ENCODE results near the gene TTC29.

The TTC29 gene

DNA sequence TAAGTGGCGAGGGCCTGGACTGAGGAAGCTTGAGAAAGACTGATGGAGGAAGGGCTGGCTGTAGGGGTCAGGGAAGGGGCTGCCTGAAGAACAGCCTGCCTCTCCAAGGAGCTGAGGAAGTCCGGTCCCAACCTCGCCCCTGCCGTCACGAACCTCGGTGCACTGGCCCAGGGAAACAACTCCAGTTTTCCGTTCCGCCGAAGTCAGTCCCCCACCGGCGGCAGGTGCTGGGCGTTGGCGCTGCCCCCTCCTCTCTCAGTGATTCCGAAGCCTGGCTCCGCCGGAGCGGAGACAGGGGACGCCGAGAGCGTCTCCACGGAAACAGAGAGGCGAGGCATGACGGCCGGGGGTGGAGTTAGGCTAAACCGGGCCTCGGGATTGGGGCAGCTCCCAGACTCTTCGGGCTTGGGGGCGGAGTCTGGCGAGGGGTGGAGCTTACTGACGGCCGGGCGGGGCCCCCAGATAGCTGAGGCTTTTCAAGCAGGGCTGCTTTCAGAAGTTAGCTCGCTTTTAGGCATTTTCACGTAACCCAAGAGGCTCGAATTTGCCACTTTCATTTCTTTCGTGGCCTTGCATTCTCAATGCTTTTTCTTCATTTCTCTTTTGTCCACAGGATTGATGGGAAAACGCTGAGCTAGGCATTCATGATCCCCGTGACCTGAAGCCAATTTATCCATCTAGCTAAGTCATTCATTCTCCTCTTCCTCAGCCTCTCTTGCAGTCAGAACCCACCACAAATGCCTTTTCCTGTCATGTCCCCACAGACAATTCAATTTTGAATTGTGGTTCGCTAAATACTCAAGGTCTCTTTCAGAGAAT is at the start of gene TTC29:
Gene TTC29, minus strand, starts transcription at position 309 of the 819 bp plus-strand sequence. CDS start 5,969 bp downstream, outside the sequence.
- DNase-seq (ENCODE audit: low read depth in 3 of 3) = peak; percentile 72 to 86 (median 78)

- no peak for DNase-seq (ENCODE audit: low read depth in 3 of 3)
These were observed 36.0 kb upstream of the TTC29 start for GRCh38 chr4:146981651-146982050.

DNA sequence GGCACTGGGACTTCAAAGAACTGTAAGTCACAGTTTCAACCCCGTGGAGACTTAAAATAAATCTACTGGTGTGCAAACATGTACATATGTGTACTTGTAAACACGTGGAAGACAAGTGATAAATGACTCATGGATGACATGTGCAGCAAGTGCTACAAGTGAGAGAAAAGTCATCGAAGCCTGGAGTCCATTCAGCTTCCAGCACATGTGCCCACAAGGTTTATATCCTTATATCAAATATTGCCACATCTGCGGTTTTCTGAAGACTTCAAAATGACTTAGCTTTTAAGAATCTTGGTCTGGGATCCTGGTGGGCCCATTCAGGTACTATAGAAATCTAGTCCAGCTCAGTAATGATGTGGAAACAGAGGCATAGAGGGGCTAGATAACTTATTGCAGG is 33.0 kb upstream of the TTC29 start:
- DNase-seq (ENCODE audit: low read depth in 3 of 3) = no peak

DNA sequence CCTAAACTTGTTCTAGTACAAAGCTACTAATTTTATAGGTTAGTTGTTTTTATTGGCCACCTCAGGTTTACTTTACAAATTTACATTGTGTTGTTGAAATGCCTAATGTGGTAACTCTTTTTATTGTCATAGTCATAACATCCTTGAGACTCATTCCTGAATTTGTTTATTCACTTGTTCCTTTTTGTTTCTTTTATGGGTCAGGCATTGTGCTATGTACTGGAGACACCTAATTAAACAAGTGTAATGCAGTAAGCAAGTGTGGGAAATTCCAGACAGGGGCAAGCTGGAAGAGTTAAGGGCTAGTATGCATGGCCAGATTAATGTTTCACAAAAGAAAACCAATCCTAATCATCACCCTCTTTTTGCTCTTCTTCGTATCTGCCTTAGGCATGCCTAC is 30.5 kb upstream of the TTC29 start:
- no peak for DNase-seq (ENCODE audit: low read depth in 3 of 3)

DNA sequence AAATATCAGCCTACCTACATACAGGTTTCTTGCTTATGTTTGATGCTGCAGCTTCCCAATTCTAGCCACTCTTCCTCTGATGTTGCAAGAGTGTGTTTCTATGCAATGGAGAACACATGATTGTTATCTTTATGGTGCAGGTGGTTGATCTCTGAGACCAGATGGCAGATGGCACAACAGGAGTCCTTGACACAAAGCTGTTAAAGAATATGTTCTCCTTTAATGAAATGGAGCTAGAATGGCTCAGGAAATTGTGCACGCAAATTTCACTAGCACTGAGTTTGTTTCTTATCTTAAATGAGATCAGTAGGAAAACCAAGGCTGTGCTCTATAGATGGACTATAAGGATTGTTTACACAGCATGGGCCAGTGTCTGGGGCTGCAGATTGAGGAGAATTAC is 29.9 kb upstream of the TTC29 start:
- no peak for DNase-seq (ENCODE audit: low read depth in 3 of 3)

- no peak for DNase-seq (ENCODE audit: low read depth in 3 of 3)
These were observed 29.4 kb upstream of the TTC29 start for GRCh38 chr4:146975036-146975435.

- no peak for DNase-seq (ENCODE audit: low read depth in 3 of 3)
These were observed 26.4 kb upstream of the TTC29 start for GRCh38 chr4:146972036-146972435.

- no peak for DNase-seq (ENCODE audit: low read depth in 3 of 3)
These were observed 23.5 kb upstream of the TTC29 start for GRCh38 chr4:146969126-146969525.

DNA sequence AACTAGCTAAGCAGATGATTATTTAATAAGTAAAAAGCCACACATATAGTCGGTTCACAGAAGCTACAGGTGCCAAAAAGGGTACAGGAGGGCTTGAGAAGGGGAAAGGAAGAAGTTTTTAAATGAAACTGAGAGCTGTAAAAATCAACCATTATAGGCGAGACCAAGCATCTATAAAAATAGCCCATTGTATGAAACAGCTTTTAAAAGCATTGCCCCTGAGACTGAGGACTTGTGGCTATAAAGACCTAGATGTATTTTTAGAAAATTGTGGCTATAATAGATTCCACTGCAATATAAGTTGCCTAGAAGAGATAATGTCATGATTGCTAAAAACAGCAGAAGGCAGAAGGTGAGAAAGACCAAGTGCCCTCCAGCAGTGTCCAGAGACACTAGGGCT is 15.0 kb upstream of the TTC29 start:
- DNase-seq (ENCODE audit: low read depth in 3 of 3) = no peak

- DNase-seq (ENCODE audit: low read depth in 3 of 3) = no peak
These were observed 14.0 kb upstream of the TTC29 start for GRCh38 chr4:146959692-146960091.

GRCh38 chr4:146957237-146957636 is 11.6 kb upstream of the TTC29 start:
- DNase-seq (ENCODE audit: low read depth in 3 of 3) = no peak

GRCh38 chr4:146952896-146953295 is 7.2 kb upstream of the TTC29 start:
- no peak for DNase-seq (ENCODE audit: low read depth in 3 of 3)

DNA sequence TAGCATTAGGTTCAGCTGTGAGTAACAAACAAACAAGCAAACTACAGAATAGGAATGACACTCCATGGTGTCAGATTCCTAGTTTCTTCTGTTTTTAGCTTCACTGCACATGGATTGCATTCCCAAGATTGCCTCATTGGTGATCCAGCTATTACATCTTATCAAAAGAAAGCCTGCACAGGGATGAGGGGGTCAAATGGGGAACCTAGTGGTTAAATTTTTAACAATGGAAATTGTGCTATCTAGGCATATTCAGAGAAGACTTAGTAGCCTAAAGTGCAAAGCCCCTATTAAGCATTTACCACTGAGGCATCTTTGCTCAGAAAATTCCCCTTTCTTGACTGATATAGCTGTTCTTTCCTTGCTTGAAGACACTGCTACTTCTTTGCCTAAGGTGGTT is 3.9 kb upstream of the TTC29 start:
- no peak for DNase-seq (ENCODE audit: low read depth in 3 of 3)

GRCh38 chr4:146943691-146944375 is 1.8 kb downstream of the TTC29 start:
- no peak for DNase-seq (ENCODE audit: low read depth in 3 of 3)

- DNase-seq (ENCODE audit: low read depth in 3 of 3) = no peak
These were observed 13.5 kb downstream of the TTC29 start for GRCh38 chr4:146932116-146932515.

DNA sequence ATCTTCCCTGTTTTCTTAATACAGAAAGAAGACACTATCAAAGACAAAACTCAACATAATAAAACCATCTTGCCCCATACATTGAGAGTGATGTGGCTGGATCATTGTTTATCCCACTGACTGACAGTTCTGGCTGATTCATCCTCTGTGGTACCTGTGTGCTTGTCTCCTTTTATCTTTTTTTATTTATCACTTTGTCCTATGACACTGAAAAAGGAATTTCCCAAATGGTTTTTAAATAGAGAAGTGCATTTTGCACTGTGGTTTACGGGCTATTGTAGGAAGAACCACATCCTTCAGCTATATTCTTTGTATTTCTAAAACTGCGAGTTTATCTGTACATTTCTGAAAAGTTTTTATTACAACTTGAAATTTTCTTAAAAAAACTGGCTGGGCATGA is 15.0 kb downstream of the TTC29 start:
- DNase-seq (ENCODE audit: low read depth in 3 of 3) = no peak

- DNase-seq (ENCODE audit: low read depth in 3 of 3) = no peak
These were observed 18.0 kb downstream of the TTC29 start for GRCh38 chr4:146927695-146928094.

- no peak for DNase-seq (ENCODE audit: low read depth in 3 of 3)
These were observed 29.1 kb downstream of the TTC29 start for GRCh38 chr4:146916479-146917076.

- DNase-seq (ENCODE audit: low read depth in 3 of 3) = no peak
These were observed 30.5 kb downstream of the TTC29 start for GRCh38 chr4:146915132-146915531.

DNA sequence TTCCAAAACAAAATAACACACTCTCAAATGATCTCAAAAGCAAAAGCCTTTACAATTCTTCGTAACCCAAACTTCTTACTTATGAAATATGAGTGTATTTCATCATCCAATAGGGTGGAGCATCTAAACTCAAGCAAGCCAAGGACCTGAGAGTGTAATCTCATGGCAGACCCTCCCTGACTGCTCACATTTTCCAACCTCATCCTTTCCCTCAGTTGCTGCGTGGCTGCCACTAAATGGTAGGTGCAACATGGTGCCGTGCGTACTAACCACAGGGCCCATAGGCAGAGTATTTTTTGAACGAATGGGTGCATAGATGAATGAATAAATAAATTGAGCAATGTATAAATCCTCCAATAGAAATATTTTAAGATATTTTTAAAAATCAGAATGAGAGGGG is 45.4 kb downstream of the TTC29 start:
- no peak for DNase-seq (ENCODE audit: low read depth in 3 of 3)

DNA sequence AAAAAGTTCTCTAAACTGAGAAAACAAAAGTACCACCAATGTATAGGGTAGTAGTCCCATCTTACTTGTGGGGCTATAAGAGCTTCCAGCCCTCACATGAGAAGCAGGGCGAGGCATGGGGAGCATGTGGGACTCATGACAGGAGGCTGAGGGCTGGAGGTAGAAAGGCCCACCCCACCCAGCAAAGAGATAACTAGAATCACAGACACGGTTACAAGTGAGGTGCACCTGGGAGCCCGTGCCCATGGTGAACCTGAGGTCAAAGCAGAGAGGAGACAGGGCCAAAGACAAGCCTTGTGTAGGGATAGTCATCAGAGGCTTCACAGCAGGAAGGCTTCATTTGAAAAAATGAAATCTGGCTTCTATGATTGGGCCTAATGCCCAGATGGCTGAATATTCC is 55.4 kb downstream of the TTC29 start:
- no peak for DNase-seq (ENCODE audit: low read depth in 3 of 3)

DNA sequence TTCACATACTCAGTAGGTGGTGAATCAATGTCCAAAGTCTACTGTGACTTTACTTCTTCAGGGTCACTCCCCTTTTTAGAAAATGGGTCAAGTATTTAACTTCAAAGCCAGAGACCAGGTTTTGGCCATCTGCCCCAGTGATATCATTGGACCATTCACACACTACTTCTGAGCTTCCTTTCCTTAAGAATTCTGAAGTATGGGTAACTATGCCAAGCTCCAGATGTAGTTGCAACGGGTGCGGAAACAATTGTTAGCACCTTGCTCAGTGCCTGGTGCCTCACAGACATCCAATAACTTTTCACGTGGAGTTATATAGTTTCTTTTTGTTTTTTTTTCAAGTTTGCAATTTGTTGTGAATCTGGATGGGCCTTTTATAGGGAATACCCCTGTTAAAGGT is 62.6 kb downstream of the TTC29 start:
- no peak for DNase-seq (ENCODE audit: low read depth in 3 of 3)

DNA sequence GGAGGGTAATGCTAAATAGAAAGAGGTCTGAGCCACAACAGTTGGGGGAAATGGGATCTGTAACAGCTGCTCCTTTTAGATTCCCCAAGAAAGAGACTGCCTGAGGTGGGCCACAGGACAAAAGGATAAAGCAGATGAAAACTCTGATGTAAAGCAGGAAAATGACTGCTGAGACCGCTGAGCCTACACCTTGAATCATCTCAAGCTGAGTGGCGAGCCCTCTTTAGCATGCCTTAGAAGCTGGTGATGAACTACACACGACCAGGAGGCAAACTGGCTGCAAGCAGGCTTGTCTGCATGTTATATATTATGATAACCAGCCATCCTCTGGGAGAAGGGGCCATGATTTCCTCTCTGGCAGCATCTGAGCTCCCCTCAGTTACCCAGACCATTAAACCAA is 88.4 kb downstream of the TTC29 start:
- DNase-seq (ENCODE audit: low read depth in 3 of 3) = no peak

Measured in stimulated activated CD4-positive, alpha-beta T cell treated with anti-CD3 and anti-CD28 coated beads, TNF-alpha, amount 100 ng/mL, for 48 hours (primary cell).